ENCODE results near the gene RAD9B. TPM values are rescaled to one million over a fixed set of nuclear protein-coding genes. Genes with fewer than 3 reads are reported as not detected.

Gene RAD9B
- total and polyA plus RNA-seq, 9 of the 15 experiments (the other 6 are each of a cell fraction or from before 2014, with no cell fraction given) = 0.05 to 0.83 (median 0.32) TPM

DNA sequence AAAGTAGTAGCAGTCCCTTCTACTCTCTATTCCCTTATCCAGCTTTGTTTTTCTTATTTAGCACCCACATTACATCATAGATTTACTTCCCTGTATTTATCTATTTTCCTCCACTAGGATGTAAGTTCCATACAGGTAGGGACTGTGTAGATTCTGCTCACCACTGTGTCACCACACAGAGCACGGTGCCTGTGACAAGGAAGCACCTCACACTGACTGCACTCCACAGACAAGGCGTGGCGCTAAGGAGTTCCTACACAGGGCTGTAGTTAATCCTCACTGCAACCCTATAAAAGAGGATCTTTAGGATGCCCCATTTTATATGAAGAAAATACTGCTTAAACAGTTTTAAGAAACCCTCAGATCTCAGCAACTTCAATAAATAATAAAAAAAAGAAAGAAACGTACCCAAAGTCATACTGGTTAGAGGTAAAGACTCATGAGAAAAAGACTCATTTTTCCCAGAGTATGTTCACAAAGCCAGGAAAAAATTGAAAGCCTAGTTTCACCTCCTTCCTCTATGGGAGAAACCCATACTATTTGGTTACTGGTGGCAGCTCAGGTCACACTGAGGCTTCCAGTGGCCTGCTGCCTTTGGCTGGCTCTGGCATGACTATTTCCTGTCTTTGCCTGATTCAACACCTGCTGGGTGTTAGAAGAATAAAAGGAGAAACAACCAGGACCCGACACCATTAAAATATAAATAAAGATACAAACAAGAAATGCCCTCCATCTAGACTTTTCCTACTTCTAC is 36.9 kb downstream of the RAD9B start:
- no peaks in the 10 kb centered on the region for H3K27me3 ChIP-seq (ENCODE audit: control insufficient read depth in 2 of 2, insufficient read depth in 2 of 2, low read length in 2 of 2)
- no TSS peak for BruUV-seq (replicated peaks)
- H2AFZ ChIP-seq (ENCODE audit: low read depth, low read length) = no peak overlapping the region
- peaks cover 80% of the 10 kb centered on the region for H3K36me3 ChIP-seq (ENCODE audit: control insufficient read depth, insufficient read depth, low read length)
- FAIRE-seq (no peak), ATAC-seq (no peak), DNase-seq (ENCODE audit: extremely low read depth in 1 of 4, low spot score in 3 of 4) (no peak)
- H3K4me2 ChIP-seq (ENCODE audit: insufficient read depth, low read length) = no peak overlapping the region
- H4K20me1 ChIP-seq (replicated peaks; ENCODE audit: control insufficient read depth, insufficient read depth, low read length) = no peaks in the 10 kb centered on the region
- H3K4me1 ChIP-seq (replicated peaks in 1 of 2; ENCODE audit: control insufficient read depth in 2 of 2, insufficient read depth in 2 of 2, low read length in 2 of 2) = peaks cover 2 to 4% of the 10 kb centered on the region in 2 experiments; a peak in 2 of 5 replicates
- H3K9me3 ChIP-seq (replicated peaks; ENCODE audit: control insufficient read depth, insufficient read depth, low read depth, low read length) = no peaks in the 10 kb centered on the region
- in situ Hi-C loops (cut with MboI) (no loop called here), intact Hi-C loops (cut with micrococcal nuclease) (no loop called here)
- H3K79me2 ChIP-seq (ENCODE audit: control insufficient read depth, insufficient read depth, low read length) = peaks cover 5% of the 10 kb centered on the region; the same call in 2 of the 3 replicates
- TF ChIP-seq, protein P1, sequence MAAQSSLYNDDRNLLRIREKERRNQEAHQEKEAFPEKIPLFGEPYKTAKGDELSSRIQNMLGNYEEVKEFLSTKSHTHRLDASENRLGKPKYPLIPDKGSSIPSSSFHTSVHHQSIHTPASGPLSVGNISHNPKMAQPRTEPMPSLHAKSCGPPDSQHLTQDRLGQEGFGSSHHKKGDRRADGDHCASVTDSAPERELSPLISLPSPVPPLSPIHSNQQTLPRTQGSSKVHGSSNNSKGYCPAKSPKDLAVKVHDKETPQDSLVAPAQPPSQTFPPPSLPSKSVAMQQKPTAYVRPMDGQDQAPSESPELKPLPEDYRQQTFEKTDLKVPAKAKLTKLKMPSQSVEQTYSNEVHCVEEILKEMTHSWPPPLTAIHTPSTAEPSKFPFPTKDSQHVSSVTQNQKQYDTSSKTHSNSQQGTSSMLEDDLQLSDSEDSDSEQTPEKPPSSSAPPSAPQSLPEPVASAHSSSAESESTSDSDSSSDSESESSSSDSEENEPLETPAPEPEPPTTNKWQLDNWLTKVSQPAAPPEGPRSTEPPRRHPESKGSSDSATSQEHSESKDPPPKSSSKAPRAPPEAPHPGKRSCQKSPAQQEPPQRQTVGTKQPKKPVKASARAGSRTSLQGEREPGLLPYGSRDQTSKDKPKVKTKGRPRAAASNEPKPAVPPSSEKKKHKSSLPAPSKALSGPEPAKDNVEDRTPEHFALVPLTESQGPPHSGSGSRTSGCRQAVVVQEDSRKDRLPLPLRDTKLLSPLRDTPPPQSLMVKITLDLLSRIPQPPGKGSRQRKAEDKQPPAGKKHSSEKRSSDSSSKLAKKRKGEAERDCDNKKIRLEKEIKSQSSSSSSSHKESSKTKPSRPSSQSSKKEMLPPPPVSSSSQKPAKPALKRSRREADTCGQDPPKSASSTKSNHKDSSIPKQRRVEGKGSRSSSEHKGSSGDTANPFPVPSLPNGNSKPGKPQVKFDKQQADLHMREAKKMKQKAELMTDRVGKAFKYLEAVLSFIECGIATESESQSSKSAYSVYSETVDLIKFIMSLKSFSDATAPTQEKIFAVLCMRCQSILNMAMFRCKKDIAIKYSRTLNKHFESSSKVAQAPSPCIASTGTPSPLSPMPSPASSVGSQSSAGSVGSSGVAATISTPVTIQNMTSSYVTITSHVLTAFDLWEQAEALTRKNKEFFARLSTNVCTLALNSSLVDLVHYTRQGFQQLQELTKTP (IDR thresholded peaks at IDR 0.05; ENCODE audit: low read depth in 1 of 2, partially characterized antibody in 2 of 2) = no peak
- TF ChIP-seq, protein P2, sequence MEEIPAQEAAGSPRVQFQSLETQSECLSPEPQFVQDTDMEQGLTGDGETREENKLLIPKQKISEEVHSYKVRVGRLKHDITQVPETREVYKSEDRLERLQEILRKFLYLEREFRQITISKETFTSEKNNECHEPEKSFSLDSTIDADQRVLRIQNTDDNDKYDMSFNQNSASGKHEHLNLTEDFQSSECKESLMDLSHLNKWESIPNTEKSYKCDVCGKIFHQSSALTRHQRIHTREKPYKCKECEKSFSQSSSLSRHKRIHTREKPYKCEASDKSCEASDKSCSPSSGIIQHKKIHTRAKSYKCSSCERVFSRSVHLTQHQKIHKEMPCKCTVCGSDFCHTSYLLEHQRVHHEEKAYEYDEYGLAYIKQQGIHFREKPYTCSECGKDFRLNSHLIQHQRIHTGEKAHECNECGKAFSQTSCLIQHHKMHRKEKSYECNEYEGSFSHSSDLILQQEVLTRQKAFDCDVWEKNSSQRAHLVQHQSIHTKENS (CRISPR knock-in tag; IDR thresholded peaks at IDR 0.05) = no peak
- TF ChIP-seq HOXB6 (CRISPR knock-in tag; IDR thresholded peaks at IDR 0.05; ENCODE audit: borderline replicate concordance) = no peak
- no peak for TF ChIP-seq XRCC4 (IDR thresholded peaks at IDR 0.05; ENCODE audit: extremely low read depth, insufficient read depth, insufficient read length)
- TF ChIP-seq, protein P3, sequence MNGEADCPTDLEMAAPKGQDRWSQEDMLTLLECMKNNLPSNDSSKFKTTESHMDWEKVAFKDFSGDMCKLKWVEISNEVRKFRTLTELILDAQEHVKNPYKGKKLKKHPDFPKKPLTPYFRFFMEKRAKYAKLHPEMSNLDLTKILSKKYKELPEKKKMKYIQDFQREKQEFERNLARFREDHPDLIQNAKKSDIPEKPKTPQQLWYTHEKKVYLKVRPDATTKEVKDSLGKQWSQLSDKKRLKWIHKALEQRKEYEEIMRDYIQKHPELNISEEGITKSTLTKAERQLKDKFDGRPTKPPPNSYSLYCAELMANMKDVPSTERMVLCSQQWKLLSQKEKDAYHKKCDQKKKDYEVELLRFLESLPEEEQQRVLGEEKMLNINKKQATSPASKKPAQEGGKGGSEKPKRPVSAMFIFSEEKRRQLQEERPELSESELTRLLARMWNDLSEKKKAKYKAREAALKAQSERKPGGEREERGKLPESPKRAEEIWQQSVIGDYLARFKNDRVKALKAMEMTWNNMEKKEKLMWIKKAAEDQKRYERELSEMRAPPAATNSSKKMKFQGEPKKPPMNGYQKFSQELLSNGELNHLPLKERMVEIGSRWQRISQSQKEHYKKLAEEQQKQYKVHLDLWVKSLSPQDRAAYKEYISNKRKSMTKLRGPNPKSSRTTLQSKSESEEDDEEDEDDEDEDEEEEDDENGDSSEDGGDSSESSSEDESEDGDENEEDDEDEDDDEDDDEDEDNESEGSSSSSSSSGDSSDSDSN (IDR thresholded peaks at IDR 0.05; ENCODE audit: borderline replicate concordance in 1 of 2, low read depth in 2 of 2, low read length in 2 of 2) = no peak
- TF ChIP-seq ARHGAP35 (IDR thresholded peaks at IDR 0.05; ENCODE audit: partially characterized antibody) = no peak
- no peak for TF ChIP-seq SPI1 (IDR thresholded peaks at IDR 0.05; ENCODE audit: borderline replicate concordance, low read depth, low read length)
- TF ChIP-seq CREM (IDR thresholded peaks at IDR 0.05; ENCODE audit: low read depth) = no peak
- no peak overlapping the region for H3K27ac ChIP-seq (ENCODE audit: extremely low read depth, low read depth, low read length)
- 97% methylated on average over 5 of the region's 5 CpGs for WGBS (ENCODE audit: insufficient coverage, low coverage, missing lambda C conversion rate)
- no peak overlapping the region for H3K9ac ChIP-seq (ENCODE audit: insufficient read depth in 1 of 2, low read depth in 2 of 2, low read length in 2 of 2)
- no peaks in the 10 kb centered on the region for H3K9me1 ChIP-seq (ENCODE audit: control insufficient read depth, insufficient read depth, low read length)
- H3K4me3 ChIP-seq = no peak overlapping the region
- CTCF ChIA-PET (ENCODE audit: low intra/inter-chr PET ratio) = no interaction called here
- POLR2A ChIA-PET = interaction anchor here (0.5 to 1.1 kb wide), 5 partner anchors 11 to 1013 kb away, joined by 3 to 4 read pairs (median 3); no protein-coding TSS in a partner anchor

Data from K562 (cell line).